Measurements from ENCODE around the gene HPN.
"Not testable (repeated sequence)": the region's sequence is repeated elsewhere in the genome, so short reads cannot be mapped to it uniquely, and the experiment has no call there.

HPN gene

DNA sequence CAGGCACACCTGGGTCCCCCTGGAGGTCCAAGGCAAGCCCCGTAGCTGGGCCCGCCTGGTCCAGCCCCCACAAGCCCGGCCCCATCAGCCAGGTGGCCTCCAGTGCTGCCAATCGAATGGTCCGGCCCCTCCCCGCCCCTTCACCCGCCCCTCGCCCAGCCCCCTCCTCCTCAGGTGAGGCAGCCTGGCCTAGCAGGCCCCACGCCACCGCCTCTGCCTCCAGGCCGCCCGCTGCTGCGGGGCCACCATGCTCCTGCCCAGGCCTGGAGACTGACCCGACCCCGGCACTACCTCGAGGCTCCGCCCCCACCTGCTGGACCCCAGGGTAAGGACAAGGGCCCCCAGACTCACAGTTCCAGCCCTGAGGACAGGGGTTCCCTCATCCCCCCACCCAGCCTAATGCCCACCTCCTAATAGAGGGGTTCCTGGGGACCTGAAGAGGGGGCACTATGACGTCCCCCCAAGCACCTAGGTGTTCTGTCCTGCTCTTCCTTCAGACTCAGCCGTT lies at the start of gene HPN:
TSS of gene HPN (plus strand) at position 174 of the 508 bp plus-strand sequence. CDS start 786 bp downstream, outside the sequence.
- no peak for DNase-seq

DNA sequence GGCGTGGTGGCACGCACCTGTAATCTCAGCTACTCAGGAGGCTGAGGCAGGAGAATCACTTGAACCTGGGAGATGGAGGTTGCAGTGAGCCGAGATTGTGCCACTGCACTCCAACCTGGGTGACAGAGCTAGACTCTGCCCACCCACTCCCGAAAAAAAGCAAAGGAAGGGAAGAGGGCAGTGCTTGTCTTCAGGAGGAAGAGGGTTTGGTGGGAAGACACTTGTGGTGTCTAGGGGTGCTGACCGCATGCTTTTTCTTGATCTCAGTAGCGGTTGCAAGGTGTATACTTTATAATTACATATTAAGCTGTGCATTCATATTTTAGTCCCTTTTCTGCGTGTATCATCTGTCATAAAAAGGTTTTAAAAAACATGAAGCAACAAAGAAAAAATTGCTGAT lies 48.9 kb upstream of the HPN start:
- DNase-seq, result not testable (repeated sequence)

DNA sequence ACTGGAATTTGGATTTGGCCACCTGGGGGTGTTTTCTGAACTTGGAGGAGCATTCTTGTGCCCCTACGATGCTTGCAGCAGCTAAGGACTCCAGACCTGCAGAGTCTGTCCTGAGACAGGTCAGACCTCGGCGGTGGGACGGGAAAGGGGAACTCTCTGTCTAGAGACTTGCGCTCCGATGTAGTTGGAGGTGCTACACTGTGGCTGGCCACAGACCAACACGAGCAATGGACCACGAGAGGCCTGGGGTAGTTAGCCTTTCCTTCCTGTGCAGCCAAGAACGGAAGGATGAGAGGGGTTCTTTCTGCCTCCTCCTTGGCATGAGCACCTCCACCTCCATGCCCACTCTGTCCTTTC lies 47.3 kb upstream of the HPN start:
- DNase-seq, result no peak

DNA sequence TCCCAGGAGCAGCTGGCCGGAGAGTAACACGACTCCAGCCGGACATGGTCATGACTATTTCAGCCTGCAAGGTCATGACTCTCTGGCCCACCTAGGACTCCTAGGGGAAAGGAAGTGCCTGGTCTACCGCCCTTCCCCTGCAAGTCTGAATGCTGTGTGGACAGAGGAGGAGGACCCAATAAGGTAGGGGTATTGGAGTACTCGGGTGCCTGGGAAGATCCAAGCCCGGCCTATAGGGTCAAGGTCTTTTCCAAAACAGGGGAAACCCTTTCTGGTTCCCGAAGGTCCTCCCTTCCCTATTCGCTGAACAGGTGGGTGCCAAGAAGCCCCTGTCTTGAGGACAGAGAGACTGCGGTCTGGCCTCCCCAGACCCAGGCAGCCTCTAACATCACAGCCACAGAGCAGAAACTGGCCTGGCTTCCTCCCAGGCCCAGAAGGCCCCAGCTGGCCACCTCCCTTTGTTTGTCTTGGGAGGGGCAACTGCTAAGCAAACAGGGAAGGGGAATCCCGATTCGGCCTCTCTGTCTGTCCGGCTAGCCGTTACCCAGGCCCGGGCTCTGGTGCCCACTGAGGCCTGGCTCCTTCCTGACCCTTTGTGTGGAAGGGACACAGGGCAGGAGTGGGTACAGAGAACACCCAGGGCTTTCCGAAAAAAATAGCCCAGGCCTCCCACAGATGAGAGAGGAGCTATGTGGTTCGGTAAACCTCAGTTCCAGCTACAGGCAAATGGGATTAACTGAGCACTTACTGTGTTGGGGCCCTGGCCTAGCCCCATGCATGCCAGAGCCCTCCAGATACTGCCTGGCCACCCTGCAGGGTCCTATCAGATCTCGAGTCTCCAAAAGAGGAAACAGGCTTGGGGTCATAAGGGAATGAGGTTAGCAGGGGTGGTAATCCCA lies 46.6 kb upstream of the HPN start:
- DNase-seq, result no peak

DNA sequence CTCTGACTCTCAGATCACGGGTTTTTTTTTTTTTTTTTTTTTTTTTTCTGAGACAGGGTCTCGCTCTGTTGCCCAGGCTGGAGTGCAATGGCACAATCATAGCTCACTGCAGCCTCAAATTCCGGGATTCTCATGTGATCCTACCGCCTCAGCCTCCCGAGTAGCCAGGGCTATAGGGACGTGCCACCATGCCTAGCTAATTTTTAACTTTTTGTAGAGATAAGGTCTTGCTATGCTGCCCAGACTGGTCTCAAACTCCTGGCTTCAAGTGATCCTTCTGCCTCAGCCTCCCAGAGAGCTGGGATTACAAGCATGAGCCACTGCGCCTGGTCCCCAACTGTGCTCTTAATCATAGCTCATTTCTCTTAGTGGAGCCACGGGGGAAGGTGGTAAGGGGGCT lies 46.0 kb upstream of the HPN start:
- no peak for DNase-seq

DNA sequence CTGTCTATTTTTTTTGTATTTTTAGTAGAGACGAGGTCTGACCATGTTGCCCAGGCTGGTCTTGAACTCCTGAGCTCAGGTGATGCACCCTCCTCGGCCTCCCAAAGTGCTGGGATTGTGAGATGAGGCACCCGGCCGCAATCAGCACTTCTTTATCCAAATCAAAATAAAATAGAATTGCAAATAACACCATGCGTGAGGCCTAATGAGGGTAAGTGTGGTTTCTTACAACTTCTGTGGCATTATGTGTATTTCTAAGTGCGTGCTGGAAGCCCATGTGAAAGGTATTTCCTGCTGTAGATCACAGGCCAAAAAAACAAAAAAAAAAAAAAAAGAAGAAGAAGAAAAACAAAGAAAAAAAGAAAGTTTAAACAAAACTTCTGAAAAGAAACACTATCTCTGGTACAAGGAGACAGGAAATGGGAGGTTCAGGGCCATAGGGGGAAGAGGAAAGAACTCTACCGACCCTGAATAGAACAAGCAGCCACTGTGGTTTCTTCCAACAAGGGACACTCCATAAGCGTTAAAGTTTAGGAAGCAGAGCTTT lies 44.4 kb upstream of the HPN start:
- no peak for DNase-seq

DNA sequence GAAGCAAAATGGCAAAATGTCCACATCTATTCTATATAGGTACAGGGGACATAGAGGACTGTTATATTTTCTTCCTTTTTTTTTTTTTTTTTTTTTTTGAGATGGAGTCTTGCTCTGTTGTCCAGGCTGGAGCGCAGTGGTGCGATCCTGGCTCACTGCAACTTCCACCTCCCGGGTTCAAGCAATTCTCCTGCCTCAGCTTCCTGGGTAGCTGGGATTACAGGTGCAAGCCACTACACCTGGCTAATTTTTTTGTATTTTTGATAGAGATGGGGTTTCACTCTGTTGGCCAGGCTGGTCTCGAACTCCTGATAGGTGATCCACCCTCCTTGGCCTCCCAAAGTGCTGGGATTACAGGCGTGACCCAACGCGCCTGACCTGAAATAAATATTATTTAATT lies 43.3 kb upstream of the HPN start:
- DNase-seq, result not testable (repeated sequence)

DNA sequence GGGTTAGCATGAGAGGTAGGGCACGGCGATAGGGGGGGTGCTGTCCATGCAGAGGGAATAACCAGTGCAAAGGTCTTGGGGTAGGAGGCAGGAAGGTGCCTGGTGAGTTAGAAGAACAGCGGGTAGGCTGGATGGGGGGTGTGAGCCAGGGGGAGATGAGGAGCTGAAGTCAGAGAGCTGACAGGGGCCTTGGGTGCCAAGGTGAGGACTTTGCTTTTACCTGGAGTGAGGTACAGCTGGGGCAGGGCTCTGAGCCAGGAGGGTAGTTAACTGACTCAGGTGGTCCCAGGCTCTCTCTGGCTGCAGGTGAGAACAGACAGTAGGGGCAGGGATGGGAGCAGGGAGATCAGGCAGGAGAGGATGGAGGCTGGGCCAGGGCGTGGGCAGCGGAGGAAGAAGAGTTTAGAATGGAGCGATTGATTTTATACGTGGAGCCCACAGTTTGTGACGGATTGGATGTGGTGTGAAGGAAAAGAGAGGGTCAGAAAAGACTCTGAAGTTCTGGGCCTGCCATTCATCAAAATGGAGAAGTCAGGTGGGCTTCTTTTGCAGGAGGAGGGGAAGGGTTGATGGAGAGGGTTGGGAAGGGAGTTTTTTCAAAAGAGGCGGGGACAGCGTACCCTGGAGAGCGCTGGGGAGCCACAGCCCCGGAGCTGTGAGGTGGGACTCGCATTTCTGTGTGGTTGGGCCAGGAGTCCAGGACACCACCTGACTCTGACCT lies 42.6 kb upstream of the HPN start:
- no peak for DNase-seq

DNA sequence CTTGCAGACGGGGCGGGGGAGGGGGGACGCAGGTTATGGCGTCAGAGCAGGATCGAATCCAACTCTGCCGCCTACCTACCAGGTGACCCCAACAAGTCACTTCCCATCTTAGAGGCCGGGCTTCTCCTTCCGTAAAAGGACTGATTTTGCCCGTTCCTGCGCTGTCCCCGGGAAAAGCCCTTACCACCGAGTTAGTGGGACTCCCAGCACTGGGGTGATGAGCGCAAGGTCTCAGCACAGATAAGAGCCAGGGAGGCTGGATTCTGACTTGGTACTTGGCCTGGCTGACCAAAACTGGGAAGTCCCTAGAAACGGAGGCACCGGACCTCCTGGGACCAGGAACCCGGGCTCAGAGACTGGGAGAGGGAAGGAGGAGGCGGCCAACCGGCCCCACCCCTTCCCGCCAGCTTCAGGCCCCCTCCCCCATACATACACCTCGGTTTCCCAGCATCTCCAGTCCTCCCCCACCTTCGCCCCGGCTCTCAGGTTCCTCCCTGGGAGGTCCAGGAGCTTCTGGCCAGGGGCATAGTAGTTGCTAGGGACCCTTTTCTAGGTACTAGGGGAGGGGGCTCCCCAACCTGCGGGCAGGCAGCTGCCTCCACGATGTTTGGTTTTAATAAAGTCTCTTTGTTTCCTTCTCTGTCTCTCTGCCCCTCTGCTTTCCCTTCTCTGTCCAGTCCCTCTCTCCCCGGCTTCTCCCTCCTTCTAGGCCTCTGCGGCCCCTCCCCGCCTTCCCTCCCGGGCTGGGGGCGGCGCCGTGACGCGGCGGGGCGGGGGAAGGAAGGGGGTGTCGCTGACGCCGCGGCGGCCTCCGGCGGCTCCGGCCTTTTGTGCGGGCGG lies 41.8 kb upstream of the HPN start, which contains the start of gene GRAMD1A:
TSS of gene GRAMD1A (plus strand) at position 826 of the 840 bp plus-strand sequence. CDS start 156 bp downstream, outside the sequence.
- DNase-seq, result peak; percentile 48

DNA sequence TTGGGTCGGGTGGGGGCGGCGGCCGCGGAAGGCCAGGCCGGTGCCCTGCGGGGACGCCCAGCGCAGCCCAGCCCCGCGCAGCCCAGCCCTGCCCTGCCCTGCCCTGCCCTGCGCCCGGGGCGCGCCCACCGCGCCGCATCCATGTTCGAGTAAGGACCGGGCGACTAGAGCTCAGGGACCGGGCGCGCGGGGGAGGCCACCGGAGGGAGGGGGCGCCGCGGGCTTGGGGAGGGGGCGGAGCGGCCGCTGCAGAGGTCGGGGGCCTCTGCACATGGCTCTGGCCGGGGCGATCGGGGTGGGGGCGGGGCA lies 41.2 kb upstream of the HPN start:
- no peak for DNase-seq

DNA sequence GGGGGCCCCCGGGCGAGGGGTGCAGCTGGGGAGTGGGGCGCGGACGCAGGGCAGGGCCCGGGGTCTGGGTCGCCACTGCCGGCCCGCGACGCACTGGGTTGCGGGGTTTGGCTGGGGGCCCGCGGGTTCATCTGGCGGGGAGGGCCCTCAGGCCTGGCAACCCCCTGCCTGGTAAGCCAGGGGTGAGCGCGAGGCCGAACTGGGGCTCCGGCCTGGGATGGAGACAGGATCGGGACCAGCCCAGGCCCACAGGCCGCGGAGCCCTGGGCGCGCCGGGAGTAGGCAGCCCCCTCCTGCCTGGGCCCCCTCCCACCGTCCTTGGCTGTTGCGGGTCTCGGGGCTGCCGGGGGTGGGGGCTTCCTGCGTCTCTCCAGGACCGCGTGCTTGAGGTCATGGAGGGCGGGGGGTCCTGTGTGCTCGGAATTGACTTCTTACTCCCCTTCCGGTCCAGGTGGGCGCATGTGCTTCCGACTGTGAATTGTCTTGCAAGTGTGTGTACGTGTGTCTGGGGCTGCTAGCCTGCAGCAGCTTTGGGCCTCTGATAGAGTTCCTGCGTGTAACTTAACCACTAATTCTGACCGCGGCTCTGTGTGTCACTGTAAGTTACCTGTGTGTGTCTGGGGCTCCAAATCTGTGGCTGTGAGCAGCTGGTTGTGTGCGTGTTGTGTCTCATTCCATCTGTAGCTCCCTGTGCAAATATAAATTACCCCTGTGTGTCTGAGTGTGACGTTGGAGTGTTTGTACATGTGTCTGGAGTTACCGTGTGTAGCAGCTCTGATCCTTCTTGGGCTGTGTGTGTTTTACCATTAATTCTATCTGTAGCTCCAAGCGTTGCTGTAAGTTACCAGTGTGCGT lies 40.6 kb upstream of the HPN start:
- peak; percentile 34 for DNase-seq

DNA sequence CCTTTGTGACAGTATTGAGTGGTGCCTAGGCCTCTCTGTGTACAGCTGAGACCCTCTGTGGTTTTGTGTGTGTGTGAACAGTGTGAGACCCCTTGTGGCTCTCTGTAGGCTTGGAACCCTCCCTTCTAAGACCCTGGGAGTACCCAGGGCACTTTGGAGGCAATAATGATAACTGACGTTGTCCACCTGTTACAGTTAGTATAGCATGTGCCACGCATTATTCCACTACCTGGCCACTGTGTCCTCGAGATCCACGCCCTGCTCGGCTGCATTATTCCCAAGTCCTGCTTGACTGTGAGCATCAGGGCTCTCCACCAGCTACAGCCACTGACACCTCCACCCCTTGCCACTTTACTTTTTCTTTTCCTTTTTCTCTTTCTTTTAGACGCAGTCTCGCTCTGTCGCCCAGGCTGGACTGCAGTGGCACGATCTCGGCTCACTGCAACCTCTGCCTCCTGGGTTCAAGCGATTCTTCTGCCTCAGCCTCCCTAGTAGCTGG lies 39.4 kb upstream of the HPN start:
- DNase-seq, result no peak

DNA sequence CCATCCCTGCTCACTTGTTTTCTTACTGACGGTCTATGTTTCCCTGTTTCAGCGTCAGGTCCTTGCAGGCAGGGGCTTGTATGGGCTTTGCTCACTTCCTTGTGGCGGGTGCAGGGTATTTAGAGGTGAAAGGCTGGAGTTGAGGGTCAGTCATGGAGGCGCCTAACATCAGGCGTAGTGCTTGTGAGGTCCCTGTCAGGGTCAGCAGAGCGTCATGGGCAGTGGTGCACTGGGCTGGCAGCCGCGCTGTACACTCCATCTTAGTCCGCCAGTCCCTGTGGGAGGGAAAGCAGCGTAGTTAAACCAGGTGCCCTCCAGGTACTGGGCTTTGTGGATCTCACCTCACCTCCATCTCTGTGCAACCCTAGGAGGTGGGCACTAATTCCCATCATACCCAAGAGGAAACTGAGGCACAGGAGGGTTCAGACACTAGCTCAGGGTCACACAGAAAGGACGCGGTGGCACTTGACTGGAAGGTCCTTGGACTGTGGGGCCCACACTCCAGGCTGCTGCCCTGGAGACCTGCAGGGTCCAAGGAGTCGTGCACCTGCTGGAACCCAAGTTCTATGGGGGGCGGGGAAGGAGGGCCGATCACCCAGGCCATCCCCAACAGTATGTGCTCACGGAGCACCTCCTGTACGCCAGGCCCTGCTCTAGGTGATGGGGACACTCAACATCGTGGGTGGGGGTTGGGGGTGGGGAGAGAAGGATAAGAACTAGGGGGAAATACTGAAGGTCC lies 36.8 kb upstream of the HPN start:
- DNase-seq, result no peak

DNA sequence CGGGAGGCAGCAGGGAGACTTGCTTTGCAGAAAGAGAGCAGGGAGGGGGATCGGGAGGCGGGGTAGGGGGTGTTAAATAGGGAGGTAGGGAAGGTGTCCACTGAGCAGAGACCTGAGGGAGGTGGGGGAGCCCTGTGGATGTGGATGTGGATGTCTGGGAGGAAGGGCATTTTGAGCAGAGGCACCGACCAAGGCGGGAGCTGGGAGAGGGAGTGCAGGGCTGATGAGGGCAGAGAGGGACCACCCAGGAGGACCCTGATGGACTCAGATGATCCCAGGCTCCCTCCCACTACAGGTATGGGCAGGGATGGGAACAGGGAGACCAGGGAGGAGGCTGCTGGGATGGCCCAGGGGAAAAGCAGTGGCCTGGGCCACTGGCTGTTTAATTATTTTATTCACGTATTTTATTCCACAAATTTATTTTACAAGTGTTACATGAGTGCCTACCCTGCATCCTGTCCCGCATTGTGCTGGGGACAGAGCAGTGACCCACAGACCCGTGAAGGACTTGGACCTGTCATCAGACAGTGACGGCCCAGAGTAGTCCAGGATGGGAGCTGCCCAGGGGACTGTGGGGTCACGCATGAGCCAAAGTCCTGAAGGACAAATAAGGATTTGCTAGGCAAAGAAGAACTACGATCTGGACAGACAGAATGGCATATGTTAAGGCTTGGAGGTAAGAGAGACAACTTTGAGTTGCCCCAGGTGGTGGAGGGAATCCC lies 36.1 kb upstream of the HPN start:
- no peak for DNase-seq

DNA sequence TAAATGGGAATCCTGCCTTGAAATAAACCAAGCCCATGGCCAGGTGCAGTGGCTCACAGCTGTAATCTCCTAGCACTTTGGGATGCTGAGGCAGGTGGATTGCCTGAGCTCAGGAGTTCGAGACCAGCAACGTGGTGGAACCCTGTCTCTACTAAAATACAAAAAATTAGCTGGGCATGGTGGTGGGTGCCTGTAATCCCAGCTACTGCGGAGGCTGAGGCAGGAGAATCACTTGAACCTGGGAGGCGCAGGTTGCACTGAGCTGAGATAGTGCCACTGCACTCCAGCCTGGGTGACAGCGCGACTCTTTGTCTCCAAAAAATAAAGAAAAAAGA lies 35.5 kb upstream of the HPN start:
- not testable (repeated sequence) for DNase-seq

DNA sequence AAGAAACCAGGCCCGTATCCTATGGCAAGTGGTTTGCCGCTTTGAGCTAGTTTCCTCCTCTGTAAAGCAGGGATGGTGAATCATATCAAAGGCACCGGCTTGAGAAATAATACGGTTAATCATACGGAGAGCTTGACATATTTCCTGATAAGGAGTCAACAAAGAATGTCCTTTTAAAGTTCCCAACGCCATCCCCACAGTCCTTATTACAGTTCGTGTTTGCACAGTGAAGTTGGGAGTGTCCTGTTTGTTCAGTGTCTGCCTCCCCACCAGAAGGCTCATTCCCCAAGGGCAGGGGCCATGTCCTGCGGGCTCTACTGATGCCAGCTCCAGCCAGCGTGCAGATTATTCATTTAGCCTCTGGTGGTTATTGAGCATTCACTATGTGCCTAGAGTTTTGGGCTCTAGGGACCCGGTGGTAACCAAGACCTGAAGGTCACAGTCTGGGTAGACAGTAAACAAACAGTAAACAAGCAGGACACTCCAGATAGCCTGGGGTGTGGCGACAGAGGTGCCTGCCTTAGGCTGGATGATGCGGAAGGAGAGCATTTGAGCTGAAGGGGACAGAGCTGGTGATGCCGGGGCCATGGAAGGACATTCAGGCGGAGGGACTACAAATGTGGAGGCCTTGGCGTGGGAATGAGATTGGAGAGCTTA lies 35.1 kb upstream of the HPN start:
- no peak for DNase-seq

DNA sequence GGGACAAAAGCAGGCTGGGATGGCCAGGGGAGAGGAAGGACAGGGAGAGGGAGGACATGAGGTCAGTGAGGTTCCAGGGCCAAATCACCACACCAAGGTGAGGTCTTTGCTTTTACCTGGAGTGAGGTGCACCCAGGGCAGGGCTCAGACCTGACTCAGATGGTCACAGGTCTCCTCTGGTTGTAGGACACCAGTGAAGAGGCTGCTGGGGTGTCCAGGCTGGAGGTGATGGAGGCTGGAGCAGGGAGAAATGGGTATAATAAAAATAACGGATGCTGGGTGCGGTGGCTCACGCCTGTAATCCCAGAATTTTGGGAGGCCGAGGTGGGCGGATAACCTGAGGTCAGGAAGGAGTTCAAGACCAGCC lies 34.5 kb upstream of the HPN start:
- DNase-seq, result no peak

DNA sequence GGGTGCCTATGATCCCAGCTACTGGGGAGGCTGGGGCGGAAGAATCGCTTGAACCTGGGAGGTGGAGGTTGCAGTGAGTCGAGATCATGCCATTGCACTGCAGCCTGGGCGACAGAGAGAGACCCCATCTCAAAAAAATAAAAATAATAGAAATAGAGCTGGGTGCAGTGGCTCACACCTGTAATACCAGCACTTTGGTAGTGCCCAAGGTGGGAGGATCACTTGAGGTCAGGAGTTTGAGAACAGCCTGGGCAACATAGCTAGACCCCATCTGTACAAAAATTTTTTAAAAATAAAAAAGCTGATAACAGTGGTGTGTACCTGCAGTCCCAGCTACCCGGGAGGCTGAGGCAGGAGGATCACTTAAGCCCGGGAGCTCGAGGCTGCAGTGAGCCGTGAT lies 34.1 kb upstream of the HPN start:
- not testable (repeated sequence) for DNase-seq

DNA sequence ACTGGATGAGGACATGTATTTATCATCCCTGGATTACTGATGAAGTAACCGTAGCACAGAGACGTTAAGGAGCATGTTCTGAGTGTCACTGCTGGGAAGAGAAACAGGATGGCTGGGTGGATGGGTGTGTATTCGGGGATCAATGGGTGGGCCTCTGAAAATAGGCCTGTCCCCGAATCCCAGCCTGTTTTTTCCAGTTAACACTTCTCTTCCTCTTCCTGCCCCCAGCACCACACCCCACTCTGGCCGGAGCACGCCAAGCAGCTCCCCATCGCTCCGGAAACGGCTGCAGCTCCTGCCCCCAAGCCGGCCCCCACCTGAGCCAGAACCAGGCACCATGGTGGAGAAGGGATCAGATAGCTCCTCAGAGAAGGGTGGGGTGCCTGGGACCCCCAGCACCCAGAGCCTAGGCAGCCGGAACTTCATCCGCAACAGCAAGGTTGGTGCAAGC lies 32.6 kb upstream of the HPN start:
- DNase-seq, result no peak
